Posterior cingulate gyrus (tissue), 11 donors: ENCODE results near the gene RYK.
"Not testable (repeated sequence)": the region's sequence is repeated elsewhere in the genome, so short reads cannot be mapped to it uniquely, and the experiment has no call there.

Experiments
- DNase-seq, 10 donors: peaks; one replicate each; pipeline versions ENCODE4 v3.0.0 to v3.0.0-alpha.2; 2020 to 2021; ENCODE audit warnings: mixed read lengths in 3 of 10
- intact Hi-C: fragments of 100-400 bp; cut with DNase I; formaldehyde crosslinking; loops from one replicate; pipeline ENCODE4 v1.15.1; 2023

The RYK gene

DNA sequence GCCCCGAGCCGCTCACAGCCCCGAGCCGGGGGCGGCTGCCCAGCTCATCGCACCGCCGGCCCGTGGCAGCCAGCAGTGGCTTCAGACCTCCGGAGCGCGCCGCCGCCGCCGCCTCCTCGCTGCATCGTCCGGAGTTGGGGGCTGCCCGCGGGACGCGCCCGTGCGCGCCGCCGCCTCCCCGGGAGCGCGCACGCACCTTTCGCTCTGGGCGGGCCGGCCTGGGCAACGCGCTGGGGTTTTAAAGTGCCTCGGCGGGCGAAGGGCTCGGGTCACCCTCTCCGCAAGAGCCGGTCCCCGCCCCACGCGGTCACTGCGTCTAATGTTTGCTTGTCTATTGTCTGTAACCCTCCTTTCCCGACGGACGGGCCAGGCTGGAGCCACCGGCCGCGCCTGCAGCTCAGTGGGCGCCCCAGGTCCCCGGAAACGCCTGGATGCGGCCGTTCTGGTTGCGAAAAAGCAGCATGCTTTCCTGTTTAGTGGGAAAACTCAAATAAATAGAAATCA, at the start of gene RYK:
Gene RYK, minus strand, starts transcription at position 143 of the 504 bp plus-strand sequence. CDS start 205 bp downstream, outside the sequence.
- intact Hi-C loops, result loop anchor here (5.0 kb wide), 1 partner anchor 122 kb away; the partner anchor contains the start of gene AMOTL2
- peak; percentile 61 to 97 (median 74) for DNase-seq

DNA sequence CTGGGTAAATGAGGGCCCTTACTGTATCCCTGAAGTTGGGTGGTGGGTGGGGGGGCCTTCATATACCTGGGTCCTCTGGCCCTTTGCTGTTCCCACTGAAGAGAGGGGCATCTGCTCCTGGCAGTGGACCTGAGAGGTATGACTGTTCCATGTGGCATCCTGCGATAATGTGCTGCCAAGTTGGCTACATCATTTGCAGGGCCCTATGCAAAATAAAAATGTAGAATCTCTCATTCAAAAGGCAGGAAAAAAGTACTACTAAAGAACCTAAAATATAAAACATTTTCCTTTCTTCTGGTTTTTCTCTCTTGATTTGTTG, 49.2 kb upstream of the RYK start:
- no peak for DNase-seq
- intact Hi-C loops, result loop anchor here (1.0 kb wide), 1 partner anchor 88 kb away; no protein-coding TSS in a partner anchor

DNA sequence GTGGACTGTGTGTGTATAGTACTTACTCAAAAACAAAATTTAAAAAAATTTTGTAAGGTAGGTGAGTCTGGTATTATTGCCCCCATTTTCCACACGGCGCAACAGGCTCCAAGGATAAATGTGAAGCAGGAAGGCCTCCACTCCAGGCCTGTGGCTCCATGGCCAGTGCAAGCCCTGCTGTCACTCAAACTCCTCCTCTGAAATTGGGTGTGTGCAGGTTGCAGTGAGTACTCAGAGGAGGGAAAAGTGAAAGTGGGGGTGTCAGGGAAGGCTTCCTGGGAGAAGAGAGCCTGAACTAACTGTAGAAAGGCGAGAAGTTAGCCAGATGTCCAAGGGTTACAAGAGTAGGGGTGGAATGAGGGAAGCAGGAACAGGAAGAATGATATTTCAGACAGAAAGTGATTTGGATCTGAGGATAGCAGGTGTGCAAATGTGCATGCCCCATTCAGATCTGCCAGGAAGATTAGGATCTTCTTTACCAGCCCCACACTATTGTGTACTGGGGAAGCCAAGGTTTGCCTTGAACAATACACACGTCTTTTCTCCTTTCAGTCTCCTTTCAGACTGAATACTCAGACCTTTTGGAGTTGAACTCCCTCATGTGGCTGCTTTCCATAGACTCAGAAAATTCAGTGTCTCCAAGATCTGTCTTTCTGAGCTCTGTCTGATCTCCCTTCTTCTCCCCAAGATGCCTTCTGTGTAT, 48.7 kb upstream of the RYK start:
- intact Hi-C loops, result loop anchor here (1.0 kb wide), 1 partner anchor 87 kb away; no protein-coding TSS in a partner anchor
- no peak for DNase-seq

DNA sequence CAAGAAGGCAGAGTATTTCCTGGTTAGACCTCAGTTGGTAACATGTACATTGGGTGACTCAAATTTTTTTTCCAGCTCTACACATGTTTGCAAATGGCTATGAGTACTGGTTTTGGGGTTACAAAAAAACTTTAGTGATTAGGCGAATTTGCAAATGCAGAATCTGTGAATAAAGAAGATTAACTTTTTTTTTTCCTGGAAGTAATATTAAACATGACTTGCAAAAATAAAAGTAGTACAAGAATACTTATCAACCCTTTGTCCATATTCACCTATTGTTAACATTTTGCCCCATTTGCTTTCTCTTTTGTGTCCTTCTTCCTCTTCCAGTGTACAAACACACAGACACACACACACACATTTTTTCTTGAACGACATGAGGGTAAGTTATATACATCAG, 47.6 kb upstream of the RYK start:
- intact Hi-C loops, result no loop called here
- no peak for DNase-seq

DNA sequence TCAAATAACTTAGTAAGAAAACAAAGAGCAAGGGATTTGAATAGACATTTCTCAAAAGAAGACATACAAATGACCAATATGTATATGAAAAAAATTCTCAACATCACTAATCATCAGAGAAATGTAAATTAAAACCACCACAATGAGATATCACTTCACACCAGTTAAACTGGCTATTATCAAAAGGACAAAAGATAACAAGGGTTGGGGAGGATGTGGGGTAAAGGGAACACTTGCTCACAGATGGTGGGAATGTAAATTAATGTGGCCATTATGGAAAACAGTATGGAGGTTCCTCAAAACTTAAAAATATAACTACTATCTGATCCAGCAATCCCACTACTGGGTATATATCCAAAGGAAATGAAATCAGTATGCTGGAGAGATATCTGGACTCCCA, 46.0 kb upstream of the RYK start:
- intact Hi-C loops, result no loop called here
- no peak for DNase-seq

DNA sequence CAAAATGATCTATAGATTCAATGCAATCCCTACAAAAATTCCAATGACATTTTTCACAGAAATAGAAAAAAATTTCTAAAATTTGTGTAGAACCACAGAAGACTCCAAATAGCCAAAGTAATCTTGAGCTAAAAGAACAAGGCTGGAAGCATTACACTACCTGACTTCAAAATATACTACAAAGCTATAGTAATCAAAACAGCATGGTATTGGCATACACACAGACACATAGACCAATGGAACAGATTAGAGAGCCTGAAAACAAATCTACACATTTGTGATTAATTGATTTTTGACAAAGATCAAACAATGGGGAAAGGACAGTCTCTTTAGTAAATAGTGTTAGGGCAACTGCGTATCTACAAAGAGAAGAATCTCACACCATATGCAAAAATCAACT, 45.3 kb upstream of the RYK start:
- no peak for DNase-seq
- intact Hi-C loops, result no loop called here

DNA sequence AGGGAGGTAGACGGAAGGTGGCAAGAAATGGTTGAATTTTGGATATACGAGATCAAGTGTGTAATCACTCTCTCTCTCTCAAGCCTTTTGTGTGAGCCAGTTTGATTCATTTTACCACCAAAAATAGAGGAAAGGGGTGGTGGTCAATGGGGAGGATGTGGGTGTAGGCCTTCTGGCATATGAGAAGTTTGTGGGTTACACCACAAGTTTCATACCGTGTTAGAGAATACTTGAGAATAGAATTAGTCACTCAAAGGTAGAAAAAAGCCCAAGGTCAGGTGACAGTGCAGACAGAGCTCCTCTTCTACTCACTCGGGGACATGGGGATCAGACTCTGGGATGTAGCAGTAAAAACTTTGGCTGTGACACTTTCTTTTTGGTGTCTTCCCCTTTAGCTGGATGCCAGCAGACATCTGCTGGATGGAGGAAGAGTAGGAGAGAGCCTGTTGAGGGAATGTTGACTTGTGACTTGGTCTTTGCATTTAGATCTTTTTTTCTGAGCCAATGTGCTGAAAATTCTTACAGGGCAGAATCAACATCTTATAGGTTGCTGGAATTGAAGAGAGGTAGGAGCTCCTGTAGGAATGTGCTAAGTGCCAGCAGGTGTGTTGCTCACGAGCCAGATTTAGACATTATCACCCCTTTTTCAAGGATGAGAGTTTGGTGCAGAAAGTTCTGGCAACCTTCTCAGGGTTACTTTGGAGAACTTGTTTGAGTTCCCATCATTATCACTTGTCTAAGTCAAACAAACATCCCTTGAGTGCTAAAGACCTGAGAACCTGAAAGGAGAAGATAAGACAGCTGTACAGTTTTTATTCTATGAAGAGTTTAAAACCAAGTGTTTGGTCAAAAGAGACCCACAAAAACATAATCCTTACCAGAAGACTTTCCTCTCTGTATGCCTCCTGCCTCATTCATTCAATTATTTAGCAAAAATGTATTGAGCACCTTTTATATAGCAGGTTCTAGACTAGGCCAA, 43.9 kb upstream of the RYK start:
- DNase-seq, result no peak
- intact Hi-C loops, result no loop called here

DNA sequence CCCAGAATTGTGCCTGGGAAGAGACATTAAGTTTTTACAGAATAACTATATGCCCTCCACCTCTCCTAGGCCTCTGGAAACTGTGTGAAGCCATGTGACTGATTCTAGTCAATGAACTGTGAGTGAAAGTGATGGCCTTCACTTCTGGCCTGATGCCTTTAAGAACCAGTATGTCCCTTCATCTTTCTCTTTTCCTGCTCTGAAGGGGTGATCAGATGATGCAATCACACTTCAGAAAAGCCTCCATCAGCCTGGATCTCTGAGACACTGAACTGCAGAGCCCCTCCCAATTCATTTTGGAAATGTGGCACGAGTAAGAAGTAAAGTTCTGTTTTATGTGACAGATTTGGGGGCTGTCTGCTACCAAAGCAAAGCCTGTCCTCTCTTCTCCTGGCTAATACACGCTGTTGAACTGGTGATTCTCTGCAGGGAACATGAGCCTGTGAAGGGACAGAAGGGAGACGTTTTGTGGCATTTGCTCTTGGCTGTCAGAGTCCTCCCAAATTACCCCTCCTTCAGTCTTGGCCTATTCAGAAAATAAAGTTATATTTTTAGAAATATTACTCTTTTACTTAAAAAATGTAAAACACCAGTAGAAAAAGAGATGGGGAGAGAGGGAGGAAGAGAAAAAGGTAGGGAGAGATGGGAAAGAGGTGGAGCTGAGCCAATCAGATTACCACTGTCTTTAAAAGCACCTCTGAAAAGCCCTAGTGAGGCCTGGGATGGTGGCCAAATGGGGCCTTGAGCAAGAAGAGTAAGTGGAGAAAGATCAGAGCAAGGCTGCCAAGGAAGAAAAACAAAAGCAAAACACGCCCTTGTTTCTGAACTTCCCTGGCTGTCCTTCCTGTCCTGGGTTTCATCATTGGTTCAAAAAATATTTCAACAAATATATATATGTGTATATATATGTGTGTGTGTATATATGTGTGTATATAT, 40.9 kb upstream of the RYK start:
- intact Hi-C loops, result no loop called here
- DNase-seq, result no peak

DNA sequence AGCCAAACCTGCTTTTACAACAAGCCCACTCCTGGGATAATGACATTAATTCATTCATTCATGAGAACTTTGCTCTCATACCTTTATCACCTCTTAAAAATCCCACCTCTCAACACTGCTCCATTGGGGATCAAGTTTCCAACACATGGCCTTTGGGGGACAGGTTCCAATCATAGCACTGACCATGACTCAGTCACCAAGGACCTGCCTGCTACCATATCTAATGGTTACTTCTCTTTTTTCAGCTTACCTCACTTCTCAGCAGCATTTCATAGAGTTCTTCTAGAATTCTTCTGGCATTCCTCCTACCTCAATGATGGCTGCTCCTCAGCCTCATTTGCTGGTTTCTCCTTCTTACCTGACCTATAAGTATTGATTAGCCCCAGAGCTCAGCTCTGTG, 36.9 kb upstream of the RYK start:
- intact Hi-C loops, result no loop called here
- no peak for DNase-seq

DNA sequence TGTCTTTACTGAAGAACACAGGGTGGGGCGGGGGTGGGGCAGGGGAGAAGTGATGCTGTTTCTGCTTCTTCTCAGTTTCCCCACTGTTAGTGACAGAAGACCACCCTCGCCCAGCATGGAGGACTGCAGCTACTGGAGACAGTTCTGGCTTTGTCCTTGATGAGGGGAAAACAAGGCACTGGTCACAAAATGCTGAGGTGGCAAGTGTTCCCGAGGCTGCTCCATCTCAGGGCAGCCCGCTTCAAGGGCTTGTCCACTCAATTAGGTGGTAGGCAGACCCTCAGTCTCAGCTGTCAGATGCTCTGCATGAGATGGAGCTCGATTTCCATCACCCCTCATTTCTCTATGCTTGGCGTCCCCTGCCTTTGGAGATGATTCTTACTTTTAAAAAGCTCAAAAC, 33.8 kb upstream of the RYK start:
- DNase-seq, result no peak
- intact Hi-C loops, result no loop called here

DNA sequence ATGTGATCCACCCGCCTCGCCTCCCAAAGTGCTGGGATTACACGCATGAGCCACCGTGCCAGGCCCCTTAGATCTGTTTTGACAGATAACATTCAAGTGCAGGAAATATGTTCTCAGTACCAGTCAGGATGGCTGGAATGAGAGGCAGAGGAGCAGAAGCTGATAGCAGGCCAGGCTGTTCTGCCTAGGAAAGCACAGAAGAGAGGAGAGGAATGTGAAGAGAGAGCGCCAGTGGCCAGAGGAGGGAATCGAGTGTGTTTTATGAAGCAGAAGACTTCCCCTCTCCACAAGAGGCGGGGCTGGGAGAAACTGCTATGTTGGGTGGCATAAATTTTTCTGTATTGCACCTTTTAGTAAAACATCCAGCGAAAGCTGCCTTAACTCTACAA, 32.0 kb upstream of the RYK start:
- DNase-seq, result no peak
- intact Hi-C loops, result no loop called here

DNA sequence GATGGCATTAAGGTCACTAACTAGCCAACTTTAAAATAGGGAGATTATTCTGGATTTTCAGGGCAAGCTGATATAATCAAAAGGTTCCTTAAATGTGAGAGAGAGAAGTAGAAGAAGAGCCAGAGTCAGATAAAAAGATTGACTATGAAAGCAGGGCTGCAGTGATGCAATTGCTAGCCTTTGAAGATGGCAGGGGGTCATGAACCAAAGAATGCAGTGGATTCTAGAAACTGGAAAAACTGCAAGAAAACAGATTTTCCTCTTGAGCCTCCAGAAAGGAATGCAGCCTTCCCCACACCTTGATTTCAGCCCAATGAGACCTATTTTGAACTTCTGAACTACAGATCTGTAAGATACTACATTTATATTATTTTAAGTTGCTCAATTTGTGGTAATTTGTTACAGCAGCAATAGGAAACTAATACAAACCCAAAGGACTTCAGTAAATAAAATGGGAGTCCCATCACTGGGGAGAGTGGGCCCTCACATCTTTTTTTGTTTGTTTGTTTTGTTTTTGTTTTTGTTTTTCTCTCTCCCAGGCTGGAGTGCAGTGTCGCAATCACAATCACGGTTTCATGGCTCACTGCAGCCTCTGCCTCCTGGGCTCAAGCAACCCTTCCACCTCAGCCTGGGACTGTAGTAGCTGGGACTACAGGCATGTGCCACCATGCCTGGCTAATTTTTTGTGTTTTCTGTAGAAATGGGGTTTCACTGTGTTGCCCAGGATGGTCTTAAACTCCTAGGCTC, 31.4 kb upstream of the RYK start:
- intact Hi-C loops, result no loop called here
- no peak for DNase-seq

DNA sequence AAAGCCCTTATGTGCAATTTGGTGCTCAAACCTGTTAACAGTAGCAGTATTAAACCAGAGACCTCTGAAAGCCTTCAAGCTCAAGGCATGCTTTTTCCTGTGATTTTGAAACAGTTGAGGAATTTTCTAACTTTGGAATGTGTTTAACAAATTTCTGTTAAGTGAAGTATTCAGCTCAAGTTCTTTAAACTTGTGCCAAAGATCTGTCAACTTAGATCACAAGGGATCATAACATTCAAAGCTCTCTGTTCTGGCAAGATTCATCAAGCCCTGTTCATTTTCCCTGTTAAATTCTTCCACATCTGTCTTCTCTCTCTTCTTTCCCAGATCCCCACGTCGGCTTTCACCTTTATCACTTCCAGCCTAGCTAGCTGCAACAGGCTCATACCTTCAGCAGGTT, 28.8 kb upstream of the RYK start:
- DNase-seq, result no peak
- intact Hi-C loops, result no loop called here

DNA sequence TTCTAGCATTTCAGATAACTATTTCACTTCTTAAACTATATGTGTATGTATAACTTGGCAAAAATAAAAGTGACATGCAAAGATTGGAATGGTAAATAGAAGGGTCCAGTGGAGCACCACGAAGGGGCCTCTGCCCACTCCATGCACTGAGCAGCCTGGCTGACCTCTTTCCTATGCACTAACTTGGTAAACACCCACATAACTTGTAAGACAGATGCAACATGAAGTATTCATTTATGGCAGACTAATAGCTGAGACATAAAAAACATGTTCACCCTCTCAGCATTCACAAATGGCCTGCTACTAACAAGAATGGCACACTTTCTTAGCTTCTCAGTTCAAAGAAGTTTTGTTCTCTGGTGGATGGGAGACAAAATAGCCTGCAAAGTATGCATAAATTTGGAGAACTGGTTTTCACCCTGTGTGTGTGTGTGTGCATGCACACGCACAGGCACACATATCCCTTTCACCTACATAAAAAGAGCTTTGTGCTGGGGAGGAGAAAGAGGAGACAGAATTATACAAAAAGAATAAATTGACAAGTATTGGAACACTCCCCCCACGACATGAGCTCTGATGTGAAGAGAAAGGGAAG, 26.5 kb upstream of the RYK start:
- DNase-seq, result no peak
- intact Hi-C loops, result no loop called here

DNA sequence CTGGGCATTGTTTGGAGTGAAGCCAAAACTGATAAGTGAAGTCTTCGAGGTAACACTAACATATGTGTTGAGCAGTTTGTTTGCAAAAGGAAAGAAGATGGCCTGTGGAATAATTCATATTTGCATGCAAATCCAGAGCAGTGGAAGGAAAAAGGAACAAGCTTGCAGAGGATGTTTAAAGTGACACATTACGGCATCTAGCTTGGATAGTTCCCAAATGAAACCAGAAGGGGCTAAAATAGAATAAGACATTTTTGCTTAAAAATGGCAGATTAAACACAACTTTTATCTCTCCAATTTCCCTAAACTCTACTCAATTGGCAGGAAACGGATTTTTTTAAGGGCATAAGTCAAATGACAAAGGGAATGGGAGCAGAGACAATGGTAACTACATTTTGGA, 25.4 kb upstream of the RYK start:
- intact Hi-C loops, result no loop called here
- no peak for DNase-seq

DNA sequence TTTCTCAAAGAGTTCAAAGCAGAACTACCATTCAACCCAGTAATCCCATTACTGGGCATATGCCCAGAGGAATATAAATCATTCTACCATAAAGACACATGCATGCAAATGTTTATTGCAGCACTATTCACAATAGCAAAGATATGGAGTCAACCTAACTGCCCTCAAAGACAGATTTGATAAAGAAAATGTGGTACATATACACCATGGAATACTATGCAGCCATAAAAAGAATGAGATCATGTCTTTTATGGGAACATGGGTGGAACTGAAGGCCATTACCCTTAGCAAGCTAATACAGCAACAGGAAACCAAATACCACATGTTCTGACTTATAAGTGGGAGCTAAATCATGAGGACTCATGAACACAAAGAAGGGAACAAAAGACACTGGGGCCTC, 24.5 kb upstream of the RYK start:
- intact Hi-C loops, DNase-seq: not testable (repeated sequence)

DNA sequence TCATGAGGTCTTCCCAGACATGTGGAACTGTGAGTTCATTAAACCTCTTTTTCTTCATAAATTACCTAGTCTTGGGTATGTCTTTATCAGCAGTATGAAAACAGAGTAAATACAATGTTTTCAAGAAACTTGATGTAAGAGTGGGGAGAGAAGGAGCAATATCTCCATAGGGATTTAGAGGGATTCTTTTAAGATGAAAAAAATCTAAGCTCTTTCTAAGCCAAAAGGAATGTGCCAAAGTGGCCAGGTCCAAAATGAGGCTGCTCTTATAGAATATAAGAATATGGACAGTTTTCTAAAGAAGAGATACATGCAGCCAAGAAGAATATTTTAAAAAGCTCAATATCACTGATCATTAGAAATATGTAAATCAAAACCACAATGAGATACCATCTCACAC, 23.9 kb upstream of the RYK start:
- intact Hi-C loops, result no loop called here
- DNase-seq, result no peak

DNA sequence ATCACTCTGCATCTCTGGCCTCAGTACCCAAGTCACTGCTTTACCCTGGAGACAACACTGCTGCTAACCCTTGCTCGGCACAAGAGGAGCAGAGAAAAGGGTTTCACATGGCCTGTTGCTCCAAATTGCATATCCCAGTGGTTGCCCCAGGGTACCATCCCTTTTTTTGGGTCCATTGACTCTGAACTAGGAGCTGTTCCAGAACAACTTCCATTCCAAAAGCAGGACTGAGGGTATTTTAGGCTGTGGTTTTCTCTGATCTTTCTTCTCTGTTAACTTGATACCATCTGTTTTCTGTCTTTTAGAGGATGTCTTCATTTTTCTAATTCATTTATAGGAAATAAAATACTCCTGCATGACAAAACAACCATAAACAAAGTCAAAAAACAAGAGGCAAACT, 17.3 kb upstream of the RYK start:
- DNase-seq, result no peak
- intact Hi-C loops, result no loop called here

DNA sequence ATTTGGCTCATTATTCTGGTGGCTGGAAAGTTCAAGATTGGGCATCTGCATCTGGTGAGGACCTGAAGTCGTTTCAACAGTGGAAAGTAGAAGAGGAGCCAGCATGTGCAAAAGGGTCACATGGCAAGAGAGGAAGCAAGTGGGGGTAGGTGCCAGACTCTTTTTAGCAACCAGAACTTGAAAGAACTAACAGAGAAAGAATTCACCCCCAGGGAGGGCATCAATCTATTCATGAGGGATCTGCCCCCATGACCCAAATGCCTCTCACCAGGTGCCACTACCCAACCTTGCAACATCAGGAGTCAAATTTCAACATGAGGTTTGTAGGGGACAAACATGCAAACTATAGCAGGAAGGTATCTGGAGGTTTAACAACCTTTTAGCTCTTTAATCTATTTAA, 10.3 kb upstream of the RYK start:
- DNase-seq, result no peak
- intact Hi-C loops, result no loop called here
